ENCODE results near the gene IL7R.
"Not testable (repeated sequence)": the region's sequence is repeated elsewhere in the genome, so short reads cannot be mapped to it uniquely, and the experiment has no call there.

Gene IL7R

GRCh38 chr5:35828082-35828598, 28.6 kb upstream of the IL7R start:
- TF ChIP-seq, protein P1, sequence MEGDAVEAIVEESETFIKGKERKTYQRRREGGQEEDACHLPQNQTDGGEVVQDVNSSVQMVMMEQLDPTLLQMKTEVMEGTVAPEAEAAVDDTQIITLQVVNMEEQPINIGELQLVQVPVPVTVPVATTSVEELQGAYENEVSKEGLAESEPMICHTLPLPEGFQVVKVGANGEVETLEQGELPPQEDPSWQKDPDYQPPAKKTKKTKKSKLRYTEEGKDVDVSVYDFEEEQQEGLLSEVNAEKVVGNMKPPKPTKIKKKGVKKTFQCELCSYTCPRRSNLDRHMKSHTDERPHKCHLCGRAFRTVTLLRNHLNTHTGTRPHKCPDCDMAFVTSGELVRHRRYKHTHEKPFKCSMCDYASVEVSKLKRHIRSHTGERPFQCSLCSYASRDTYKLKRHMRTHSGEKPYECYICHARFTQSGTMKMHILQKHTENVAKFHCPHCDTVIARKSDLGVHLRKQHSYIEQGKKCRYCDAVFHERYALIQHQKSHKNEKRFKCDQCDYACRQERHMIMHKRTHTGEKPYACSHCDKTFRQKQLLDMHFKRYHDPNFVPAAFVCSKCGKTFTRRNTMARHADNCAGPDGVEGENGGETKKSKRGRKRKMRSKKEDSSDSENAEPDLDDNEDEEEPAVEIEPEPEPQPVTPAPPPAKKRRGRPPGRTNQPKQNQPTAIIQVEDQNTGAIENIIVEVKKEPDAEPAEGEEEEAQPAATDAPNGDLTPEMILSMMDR (conservative IDR thresholded peaks at IDR 0.05) = no peak
- no peak overlapping the region for H3K27ac ChIP-seq

GRCh38 chr5:35830587-35830986, 26.1 kb upstream of the IL7R start:
- TF ChIP-seq, protein P1 (conservative IDR thresholded peaks at IDR 0.05) = no peak
- H3K27ac ChIP-seq = peak overlapping the region; percentile 40

DNA sequence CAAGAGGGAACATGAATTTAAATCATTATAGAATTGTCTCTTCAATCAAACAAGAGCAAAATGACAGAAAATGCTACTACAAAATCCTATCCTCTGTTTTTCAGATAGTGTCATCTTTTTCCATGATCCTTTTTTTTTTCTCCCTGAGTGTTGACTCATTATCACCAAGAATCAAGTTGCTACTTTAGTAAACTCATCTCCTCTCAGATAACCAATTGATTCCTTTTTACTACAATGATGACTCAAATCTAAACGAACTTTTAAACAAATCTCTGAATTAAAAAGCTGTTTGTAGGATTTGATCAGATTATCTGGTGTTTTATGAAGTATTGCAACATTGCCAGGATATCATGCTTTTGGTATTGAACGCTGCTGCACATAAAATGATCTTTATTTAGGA, 23.9 kb upstream of the IL7R start:
- no peak overlapping the region for H3K27ac ChIP-seq
- TF ChIP-seq, protein P1 (conservative IDR thresholded peaks at IDR 0.05) = no peak

DNA sequence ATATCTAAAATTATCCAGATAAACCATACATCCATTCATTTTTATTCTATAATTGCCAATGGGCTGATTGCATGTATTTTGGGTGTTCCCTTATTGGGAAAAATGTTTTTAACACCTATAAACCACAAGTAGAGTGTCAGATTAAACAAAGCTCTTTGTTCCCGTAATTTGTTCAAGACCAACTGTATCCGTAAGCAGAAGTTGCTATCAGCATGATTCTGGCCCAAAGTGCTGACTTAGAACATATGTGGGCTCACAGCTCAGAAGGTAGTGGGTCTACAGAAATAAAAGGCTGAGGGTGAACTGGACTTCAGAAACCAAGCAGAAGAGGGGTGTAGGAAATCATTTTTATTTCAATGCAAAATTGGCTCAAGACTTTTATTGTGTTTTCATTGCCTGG, 23.5 kb upstream of the IL7R start:
- TF ChIP-seq, protein P1 (conservative IDR thresholded peaks at IDR 0.05) = no peak
- H3K27ac ChIP-seq = no peak overlapping the region

- TF ChIP-seq, protein P1 (conservative IDR thresholded peaks at IDR 0.05) = no peak
- H3K27ac ChIP-seq = no peak overlapping the region
Observed at GRCh38 chr5:35835796-35836742, 20.6 kb upstream of the IL7R start.

GRCh38 chr5:35838370-35839042, 18.2 kb upstream of the IL7R start:
- TF ChIP-seq, protein P1 (conservative IDR thresholded peaks at IDR 0.05) = no peak

DNA sequence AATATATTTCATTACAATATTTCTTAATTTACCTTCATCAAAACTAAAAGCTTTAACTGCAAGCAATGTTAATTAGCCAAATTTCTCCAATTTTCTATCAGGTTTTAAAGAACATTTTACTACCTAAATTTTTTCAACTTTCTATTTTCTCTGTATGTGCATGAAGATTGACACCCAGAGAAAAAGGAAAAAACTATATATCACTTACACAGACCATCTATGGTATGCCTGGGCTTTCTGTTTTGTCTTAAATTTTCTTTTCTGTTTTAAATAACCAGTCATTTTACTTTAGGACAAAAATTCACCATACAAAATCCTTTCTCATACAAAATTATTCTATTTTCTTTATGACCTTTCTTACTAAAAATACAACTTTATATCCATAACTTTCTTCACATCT, 13.8 kb upstream of the IL7R start:
- no peak overlapping the region for H3K27ac ChIP-seq
- TF ChIP-seq, protein P1 (conservative IDR thresholded peaks at IDR 0.05) = no peak

More at GRCh38 chr5:35838370-35839042, 18.2 kb upstream of the IL7R start:
- H3K27ac ChIP-seq = no peak overlapping the region

GRCh38 chr5:35845508-35845907, 11.2 kb upstream of the IL7R start:
- H3K27ac ChIP-seq = not testable (repeated sequence)
